ENCODE measurements around the gene GALNT2. TPM values are rescaled to one million over a fixed set of nuclear protein-coding genes. Genes with fewer than 3 reads are reported as not detected.

GALNT2 gene
- total RNA-seq, 1 donor from 2014 or later: 31.9 TPM

DNA sequence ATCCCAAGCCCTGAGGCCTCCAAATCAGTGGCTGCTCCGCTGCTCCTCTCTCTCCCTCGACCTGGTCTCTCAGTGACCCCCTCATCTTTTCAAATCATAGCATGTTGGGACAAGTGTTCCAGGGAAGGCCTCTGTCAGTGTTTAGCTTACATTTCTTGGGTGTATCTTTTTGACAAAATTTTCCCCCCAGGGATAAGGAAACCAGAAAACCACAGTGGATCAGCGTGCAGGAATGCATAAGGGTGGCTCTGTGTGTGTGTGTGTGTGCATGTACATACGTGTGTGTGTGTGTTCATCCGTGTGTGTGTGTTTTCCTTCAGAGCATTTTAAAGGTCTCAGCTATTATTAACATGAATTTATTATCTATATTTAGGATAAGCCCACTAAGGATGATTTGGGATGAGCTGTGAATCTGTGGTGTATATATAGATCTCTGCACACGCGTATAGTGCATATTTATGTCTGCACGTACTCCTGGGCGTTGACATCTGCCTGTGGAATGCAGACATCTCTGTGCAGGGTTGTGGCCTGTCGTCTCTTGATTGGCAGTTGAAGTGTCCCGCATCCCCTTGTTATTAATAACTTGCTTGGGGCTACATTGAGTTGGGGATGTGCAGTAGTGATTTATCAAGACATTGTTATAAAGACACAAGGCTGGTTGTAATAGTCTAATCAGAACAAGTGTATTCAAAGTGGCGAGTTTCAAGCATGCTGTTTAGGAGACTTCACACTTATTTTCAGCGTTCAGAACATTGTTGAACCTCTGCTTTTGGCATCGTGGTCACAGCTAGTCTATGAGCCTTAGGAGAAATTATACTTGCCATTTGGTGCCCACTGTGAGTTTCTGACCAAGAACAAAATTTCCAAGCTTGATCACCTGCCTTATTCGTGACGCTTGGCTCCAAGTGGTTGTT is 55.6 kb downstream of the GALNT2 start:
- Histone ChIP-seq H3K4me3 (ENCODE audit: low read depth, low read length) (no peak overlapping the region), H3K27me3 (ENCODE audit: control insufficient read depth, insufficient read depth, low read length) (no peaks in the 10 kb centered on the region), H3K36me3 (ENCODE audit: control insufficient read depth, insufficient read depth, low read length) (peaks cover 2% of the 10 kb centered on the region)
- no peak for TF ChIP-seq CTCF (IDR thresholded peaks at IDR 0.05; ENCODE audit: insufficient read depth, low read length, severe bottlenecking)
- no peak for FAIRE-seq
- DNase-seq (ENCODE audit: low read depth): peak; percentile 94

DNA sequence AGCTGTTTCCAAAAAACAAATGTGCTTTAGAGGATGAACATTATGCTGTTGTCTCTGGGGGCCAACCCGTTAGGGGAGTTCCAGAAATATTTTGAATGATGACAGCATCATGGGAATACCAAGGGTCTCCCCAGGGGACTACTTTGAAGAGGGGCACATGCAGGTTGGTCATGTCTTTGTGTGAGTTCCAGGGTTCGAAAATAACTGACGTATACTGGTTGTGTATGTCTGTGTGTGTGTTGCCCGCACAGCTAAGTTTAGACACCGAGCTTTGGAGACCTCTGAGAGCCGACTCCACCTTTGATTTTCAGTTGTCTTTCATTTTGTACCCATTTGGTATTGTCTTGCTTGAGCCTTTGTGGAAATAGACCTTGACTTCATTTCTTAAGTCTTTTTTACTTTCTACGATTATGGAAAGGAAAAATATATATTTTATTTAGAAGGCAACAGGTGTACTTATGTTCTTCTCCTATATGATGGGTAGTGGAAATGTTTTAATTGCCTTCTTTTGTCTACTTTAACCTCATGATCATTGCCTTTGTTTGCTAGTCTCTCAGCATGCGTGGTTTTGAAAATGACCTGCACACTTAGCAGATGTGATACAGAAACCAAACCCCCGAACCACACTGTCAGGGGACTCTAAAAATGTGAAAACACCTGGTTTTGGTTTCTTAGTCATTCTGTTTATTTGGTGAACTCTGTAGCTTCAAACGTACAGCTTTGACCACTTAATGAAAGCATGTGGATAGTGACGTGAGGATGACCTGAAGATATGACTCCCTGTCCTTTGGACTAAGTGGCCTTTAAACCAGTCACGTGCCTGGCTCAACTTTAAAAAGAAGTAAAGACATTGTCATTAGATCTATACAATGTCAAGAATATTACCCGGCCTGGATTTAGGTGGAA is 56.5 kb downstream of the GALNT2 start:
- FAIRE-seq (no peak), DNase-seq (ENCODE audit: low read depth) (no peak)
- Histone ChIP-seq H3K36me3 (ENCODE audit: control insufficient read depth, insufficient read depth, low read length) (peaks cover 2% of the 10 kb centered on the region), H3K4me3 (ENCODE audit: low read depth, low read length) (no peak overlapping the region), H3K27me3 (ENCODE audit: control insufficient read depth, insufficient read depth, low read length) (no peaks in the 10 kb centered on the region)
- TF ChIP-seq CTCF (IDR thresholded peaks at IDR 0.05; ENCODE audit: insufficient read depth, low read length, severe bottlenecking): no peak

- H3K27me3 ChIP-seq (ENCODE audit: control insufficient read depth, insufficient read depth, low read length): no peaks in the 10 kb centered on the region
- H3K36me3 ChIP-seq (ENCODE audit: control insufficient read depth, insufficient read depth, low read length): peaks cover 2% of the 10 kb centered on the region
- FAIRE-seq (no peak), DNase-seq (ENCODE audit: low read depth) (no peak)
- H3K4me3 ChIP-seq (ENCODE audit: low read depth, low read length): no peak overlapping the region
- no peak for TF ChIP-seq CTCF (IDR thresholded peaks at IDR 0.05; ENCODE audit: insufficient read depth, low read length, severe bottlenecking)
Observed at GRCh38 chr1:230124186-230125128, 57.4 kb downstream of the GALNT2 start.

- no peak for DNase-seq (ENCODE audit: low read depth)
- FAIRE-seq: no peak
- Histone ChIP-seq H3K36me3 (ENCODE audit: control insufficient read depth, insufficient read depth, low read length) (peaks cover 2% of the 10 kb centered on the region), H3K27me3 (ENCODE audit: control insufficient read depth, insufficient read depth, low read length) (no peaks in the 10 kb centered on the region), H3K4me3 (ENCODE audit: low read depth, low read length) (no peak overlapping the region)
- no peak for TF ChIP-seq CTCF (IDR thresholded peaks at IDR 0.05; ENCODE audit: insufficient read depth, low read length, severe bottlenecking)
Observed at GRCh38 chr1:230125141-230125540, 58.1 kb downstream of the GALNT2 start.
